AG09309 (cell line): ENCODE measurements around the gene SEC14L1.
"Not testable (repeated sequence)": the region's sequence is repeated elsewhere in the genome, so short reads cannot be mapped to it uniquely, and the experiment has no call there.

Source experiments
- DNase-seq: peaks from one replicate; pipeline ENCODE4 v3.0.0-alpha.2; 2010; ENCODE audit warnings: low read depth
- H3K4me3 ChIP-seq: 2 replicates; pipeline ENCODE4 v1.5.1; 2011; ENCODE audit warnings: mild to moderate bottlenecking, low read depth, low read length, moderate library complexity; ENCODE audit not compliant: control insufficient read depth
- CTCF ChIP-seq: IDR thresholded peaks from 2 replicates; pipeline ENCODE4 v1.5.1; 2011; ENCODE audit warnings: mild to moderate bottlenecking, low read depth, low read length, inconsistent platforms; ENCODE audit not compliant: insufficient read depth, control insufficient read depth; ENCODE audit errors: missing control alignments

The SEC14L1 gene

GRCh38 chr17:77153472-77153871 lies 12.7 kb downstream of the SEC14L1 start:
- no peak for TF ChIP-seq CTCF
- H3K4me3 ChIP-seq, result no peak overlapping the region
- DNase-seq, result no peak

- H3K4me3 ChIP-seq, result no peak overlapping the region
- TF ChIP-seq CTCF, result no peak
- DNase-seq, result no peak
These were observed 13.3 kb downstream of the SEC14L1 start for GRCh38 chr17:77153999-77154586.

GRCh38 chr17:77155125-77155524 lies 14.4 kb downstream of the SEC14L1 start:
- H3K4me3 ChIP-seq, result no peak overlapping the region
- no peak for DNase-seq
- TF ChIP-seq CTCF, result no peak

GRCh38 chr17:77157766-77158165 lies 17.0 kb downstream of the SEC14L1 start:
- not testable (repeated sequence) for H3K4me3 ChIP-seq, DNase-seq

- no peak for DNase-seq
- no peak for TF ChIP-seq CTCF
- no peak overlapping the region for H3K4me3 ChIP-seq
These were observed 19.5 kb downstream of the SEC14L1 start for GRCh38 chr17:77160091-77160874.

- no peak for DNase-seq
- TF ChIP-seq CTCF, result no peak
- H3K4me3 ChIP-seq, result no peak overlapping the region
These were observed 20.2 kb downstream of the SEC14L1 start for GRCh38 chr17:77160875-77161530.

- no peak for TF ChIP-seq CTCF
- no peak overlapping the region for H3K4me3 ChIP-seq
- DNase-seq, result no peak
These were observed 21.2 kb downstream of the SEC14L1 start for GRCh38 chr17:77161953-77162352.
